HepG2 (cell line): ENCODE measurements around the gene DUSP5. TPM values are rescaled to one million over a fixed set of nuclear protein-coding genes. Genes with fewer than 3 reads are reported as not detected.

ENCODE experiments used
- ATAC-seq: fragments of 200-7000 bp; cut with Tn5 transposase; 3 replicates; pipeline ENCODE4 v1.9.1; 2020; ENCODE audit warnings: mild to moderate bottlenecking, moderate library complexity
- BruUV-seq: library from RNA; stranded (reverse); fragments of 400-500 nt; replicated peaks from 2 replicates; lab custom pipeline; 2021; lab: Mats Ljungman, UMichigan
- CTCF ChIA-PET: fragments of 300-600 bp; formaldehyde crosslinking; extraction: SDS; loops from one replicate; lab custom pipeline; 2021; ENCODE audit warnings: low total read pairs, inconsistent platforms, low intra/inter-chr PET ratio; lab: Yijun Ruan, JAX
- POLR2A ChIA-PET: fragments of 350-600 bp; sonication (Branson Sonifier 250); formaldehyde crosslinking; loops from one replicate; lab custom pipeline; 2020; ENCODE audit warnings: antibody characterized with exemption, inconsistent platforms; lab: Yijun Ruan, JAX
- DNase-seq: peaks from one replicate; pipeline ENCODE4 v3.0.0-alpha.2; 2015; ENCODE audit warnings: low spot score
- FAIRE-seq: peaks from 3 replicates; lab custom pipeline; 2011; peaks lifted over from hg19 to GRCh38; lab: Jason Lieb, UNC
- H2AFZ ChIP-seq: one replicate; pipeline ENCODE4 v1.6.1; 2011; ENCODE audit warnings: low read length, inconsistent platforms
- H3K27ac ChIP-seq: fragments of 300-600 bp; 3 replicates; pipeline ENCODE4 v1.8.0; 2011; ENCODE audit warnings: mixed run types, mild to moderate bottlenecking, mixed read lengths, low read length, inconsistent platforms; ENCODE audit not compliant: insufficient read depth; ENCODE audit errors: extremely low read length
- H3K27me3 ChIP-seq, 2 experiments: fragments of 200-600 bp in 1 of 2; 2 replicates in 1 of 2; 3 replicates in 1 of 2; pipeline versions ENCODE4 v1.6.0 to v1.8.0; 2011; ENCODE audit warnings: low read length in 2 of 2, mild to moderate bottlenecking in 2 of 2, moderate library complexity in 2 of 2, inconsistent platforms in 1 of 2; ENCODE audit not compliant: insufficient read depth in 2 of 2, control insufficient read depth in 1 of 2
- H3K36me3 ChIP-seq, 2 experiments: fragments of 200-600 bp in 1 of 2; replicated peaks in 1 of 2; 2 replicates in 1 of 2; 3 replicates in 1 of 2; pipeline versions ENCODE4 v1.5.1 to v1.8.0; 2011; ENCODE audit warnings: low read length in 2 of 2, inconsistent platforms in 1 of 2; ENCODE audit not compliant: insufficient read depth in 2 of 2, control insufficient read depth in 1 of 2
- H3K4me1 ChIP-seq: 2 replicates; pipeline ENCODE4 v1.5.1; 2012; ENCODE audit warnings: low read length, inconsistent platforms; ENCODE audit not compliant: insufficient read depth
- H3K4me2 ChIP-seq: 2 replicates; pipeline ENCODE4 v1.6.0; 2011; ENCODE audit warnings: low read depth, low read length, inconsistent platforms
- H3K4me3 ChIP-seq, 3 experiments: fragments of 200-600 bp in 1 of 3; sonication (generic), shearing (Covaris generic) in 1 of 3; replicated peaks in 1 of 3; 2 replicates each; pipeline ENCODE4 v1.5.1; 2011 to 2016; ENCODE audit warnings: low read length in 3 of 3, inconsistent platforms in 2 of 3, low read depth in 2 of 3, mild to moderate bottlenecking in 2 of 3, control low read depth in 1 of 3, mixed read lengths in 1 of 3; ENCODE audit not compliant: insufficient read depth in 1 of 3
- H3K79me2 ChIP-seq: one replicate; pipeline ENCODE4 v1.6.1; 2011; ENCODE audit warnings: low read length, inconsistent platforms; ENCODE audit not compliant: insufficient read depth
- H3K9ac ChIP-seq: 2 replicates; pipeline ENCODE4 v1.6.0; 2011; ENCODE audit warnings: mild to moderate bottlenecking, low read depth, low read length, inconsistent platforms; ENCODE audit not compliant: insufficient read depth
- H3K9me3 ChIP-seq: 2 replicates; pipeline ENCODE4 v1.5.1; 2012; ENCODE audit warnings: mild to moderate bottlenecking, low read length
- H4K20me1 ChIP-seq: 2 replicates; pipeline ENCODE4 v1.6.0; 2011; ENCODE audit warnings: inconsistent platforms, mild to moderate bottlenecking, low read length, moderate library complexity; ENCODE audit not compliant: insufficient read depth
- CSRNP2 ChIP-seq: sonication (generic); formaldehyde crosslinking; conservative IDR thresholded peaks from 2 replicates; pipeline ENCODE4 v1.8.0; 2022; ENCODE audit warnings: low read depth, missing genetic modification reagents
- HDAC6 ChIP-seq: fragments of 200-600 bp; sonication (generic); IDR thresholded peaks from 2 replicates; pipeline ENCODE4 v1.7.0; 2017; ENCODE audit warnings: mild to moderate bottlenecking, antibody characterized with exemption, low read length, low read depth
- IKZF1 ChIP-seq: fragments of 450-650 bp; IDR thresholded peaks from 2 replicates; pipeline ENCODE4 v1.7.1; 2016
- NR2C2 ChIP-seq: sonication (generic); formaldehyde crosslinking; IDR thresholded peaks from 2 replicates; pipeline ENCODE4 v1.4.0; 2020; ENCODE audit warnings: missing genetic modification reagents, mild to moderate bottlenecking, moderate library complexity, borderline replicate concordance
- RBM22 ChIP-seq: fragments of 200-400 bp; formaldehyde crosslinking; optimal IDR thresholded peaks from 2 replicates; pipeline ENCODE3; 2017; ENCODE audit warnings: mild to moderate bottlenecking, low read length, moderate library complexity
- SNAPC4 ChIP-seq: sonication (generic); formaldehyde crosslinking; IDR thresholded peaks from 2 replicates; pipeline ENCODE4 v1.4.0; 2020; ENCODE audit warnings: mild to moderate bottlenecking, missing genetic modification reagents
- ZNF577 ChIP-seq: sonication (generic); formaldehyde crosslinking; IDR thresholded peaks from 2 replicates; pipeline ENCODE4 v1.4.0; 2020; ENCODE audit warnings: mild to moderate bottlenecking, low read depth, missing genetic modification reagents, borderline replicate concordance
- WGBS: methylation state at CpG from one replicate; pipeline ENCODE4 v1.1.6; 2017; ENCODE audit warnings: low lambda C conversion rate; 5-methylcytosine and 5-hydroxymethylcytosine counted together
- in situ Hi-C: cut with HindIII; loops from 2 replicates; pipeline ENCODE4 v1.10.0; 2017; ENCODE audit warnings: low pct_unique_long_range_greater_than_20kb; ENCODE audit not compliant: extremely low pct_ligation_motif_present
- intact Hi-C: fragments of 100-400 bp; cut with micrococcal nuclease; formaldehyde crosslinking; loops from one replicate; pipeline ENCODE4 v1.10.0; 2022; ENCODE audit not compliant: unreplicated experiment
- polyA plus RNA-seq, 8 experiments: library from polyadenylated mRNA; depleted of rRNA in 3 of 8; stranded (reverse) in 7 of 8; unstranded in 1 of 8; fragments of >200 nt; fragmentation: Illumina TruSeq in 4 of 8; extraction: Trizol in 4 of 8; gene quantifications; 2 replicates each; pipeline versions ENCODE4 v1.2.1 to v1.2.3, GENCODE V29; 2011 to 2016; ENCODE audit warnings: low read depth in 4 of 8, missing spikeins in 1 of 8, mixed read lengths in 1 of 8; ENCODE audit not compliant: insufficient read depth in 1 of 8
- total RNA-seq, 5 experiments: library from RNA; depleted of rRNA; stranded (reverse); fragments of >200 nt; fragmentation: Illumina TruSeq; extraction: Trizol; gene quantifications; 2 replicates each; pipeline ENCODE4 v1.2.3, GENCODE V29; 2016; ENCODE audit warnings: low read depth in 1 of 5
- TF ChIP-seq, protein P1 (sequence below): sonication (generic); formaldehyde crosslinking; conservative IDR thresholded peaks from 2 replicates; pipeline ENCODE4 v1.4.0; 2020; ENCODE audit warnings: missing genetic modification reagents
- TF ChIP-seq, protein P2 (sequence below): IDR thresholded peaks from 2 replicates; pipeline ENCODE4 v1.6.1; 2016
- TF ChIP-seq, protein P3 (sequence below): sonication (generic); formaldehyde crosslinking; IDR thresholded peaks from 2 replicates; pipeline ENCODE4 v1.9.0; 2021; ENCODE audit warnings: missing genetic modification reagents, borderline replicate concordance

DUSP5 gene
- total and polyA plus RNA-seq, 2 of the 13 experiments (the other 11 are each of a cell fraction or from before 2014, with no cell fraction given), result 1.4 to 3.7 TPM

DNA sequence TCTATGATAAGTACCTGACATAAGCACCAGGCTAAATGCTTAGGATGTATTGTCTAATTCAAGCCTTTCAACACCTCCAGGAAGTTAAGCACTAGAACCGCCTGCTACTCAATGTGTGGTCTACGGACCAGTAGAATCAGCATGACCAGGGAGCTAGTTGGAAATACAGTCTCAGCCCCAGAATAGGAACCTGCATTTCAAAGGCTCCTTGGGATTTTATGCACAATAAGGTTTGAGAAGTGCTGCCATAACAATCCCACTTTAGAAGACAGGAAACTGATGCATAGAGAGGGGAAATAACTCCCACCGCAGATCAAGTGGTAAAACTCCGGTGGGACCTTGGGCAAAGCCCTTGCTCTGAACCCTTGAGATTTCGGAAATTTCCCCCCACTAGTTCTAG lies 8.8 kb upstream of the DUSP5 start (continued):
- TF ChIP-seq NR2C2 (no peak), CSRNP2 (CRISPR knock-in tag) (no peak)

- no TSS peak for BruUV-seq
- no peak for DNase-seq
- TF ChIP-seq, protein P1, sequence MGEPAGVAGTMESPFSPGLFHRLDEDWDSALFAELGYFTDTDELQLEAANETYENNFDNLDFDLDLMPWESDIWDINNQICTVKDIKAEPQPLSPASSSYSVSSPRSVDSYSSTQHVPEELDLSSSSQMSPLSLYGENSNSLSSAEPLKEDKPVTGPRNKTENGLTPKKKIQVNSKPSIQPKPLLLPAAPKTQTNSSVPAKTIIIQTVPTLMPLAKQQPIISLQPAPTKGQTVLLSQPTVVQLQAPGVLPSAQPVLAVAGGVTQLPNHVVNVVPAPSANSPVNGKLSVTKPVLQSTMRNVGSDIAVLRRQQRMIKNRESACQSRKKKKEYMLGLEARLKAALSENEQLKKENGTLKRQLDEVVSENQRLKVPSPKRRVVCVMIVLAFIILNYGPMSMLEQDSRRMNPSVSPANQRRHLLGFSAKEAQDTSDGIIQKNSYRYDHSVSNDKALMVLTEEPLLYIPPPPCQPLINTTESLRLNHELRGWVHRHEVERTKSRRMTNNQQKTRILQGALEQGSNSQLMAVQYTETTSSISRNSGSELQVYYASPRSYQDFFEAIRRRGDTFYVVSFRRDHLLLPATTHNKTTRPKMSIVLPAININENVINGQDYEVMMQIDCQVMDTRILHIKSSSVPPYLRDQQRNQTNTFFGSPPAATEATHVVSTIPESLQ, result no peak
- TF ChIP-seq, protein P2, sequence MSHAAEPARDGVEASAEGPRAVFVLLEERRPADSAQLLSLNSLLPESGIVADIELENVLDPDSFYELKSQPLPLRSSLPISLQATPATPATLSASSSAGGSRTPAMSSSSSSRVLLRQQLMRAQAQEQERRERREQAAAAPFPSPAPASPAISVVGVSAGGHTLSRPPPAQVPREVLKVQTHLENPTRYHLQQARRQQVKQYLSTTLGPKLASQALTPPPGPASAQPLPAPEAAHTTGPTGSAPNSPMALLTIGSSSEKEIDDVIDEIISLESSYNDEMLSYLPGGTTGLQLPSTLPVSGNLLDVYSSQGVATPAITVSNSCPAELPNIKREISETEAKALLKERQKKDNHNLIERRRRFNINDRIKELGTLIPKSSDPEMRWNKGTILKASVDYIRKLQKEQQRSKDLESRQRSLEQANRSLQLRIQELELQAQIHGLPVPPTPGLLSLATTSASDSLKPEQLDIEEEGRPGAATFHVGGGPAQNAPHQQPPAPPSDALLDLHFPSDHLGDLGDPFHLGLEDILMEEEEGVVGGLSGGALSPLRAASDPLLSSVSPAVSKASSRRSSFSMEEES (CRISPR knock-in tag), result no peak
- TF ChIP-seq SNAPC4 (no peak), ZNF577 (CRISPR knock-in tag) (no peak), IKZF1 (no peak), RBM22 (no peak), HDAC6 (no peak)
- TF ChIP-seq, protein P3, sequence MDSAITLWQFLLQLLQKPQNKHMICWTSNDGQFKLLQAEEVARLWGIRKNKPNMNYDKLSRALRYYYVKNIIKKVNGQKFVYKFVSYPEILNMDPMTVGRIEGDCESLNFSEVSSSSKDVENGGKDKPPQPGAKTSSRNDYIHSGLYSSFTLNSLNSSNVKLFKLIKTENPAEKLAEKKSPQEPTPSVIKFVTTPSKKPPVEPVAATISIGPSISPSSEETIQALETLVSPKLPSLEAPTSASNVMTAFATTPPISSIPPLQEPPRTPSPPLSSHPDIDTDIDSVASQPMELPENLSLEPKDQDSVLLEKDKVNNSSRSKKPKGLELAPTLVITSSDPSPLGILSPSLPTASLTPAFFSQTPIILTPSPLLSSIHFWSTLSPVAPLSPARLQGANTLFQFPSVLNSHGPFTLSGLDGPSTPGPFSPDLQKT, result no peak
Observed at GRCh38 chr10:110490640-110491039, 7.1 kb upstream of the DUSP5 start.

More at GRCh38 chr10:110490640-110491039, 7.1 kb upstream of the DUSP5 start:
- POLR2A ChIA-PET, result no interaction called here
- FAIRE-seq, result no peak
- in situ Hi-C loops (no loop called here), intact Hi-C loops (no loop called here)
- no peak for ATAC-seq
- H3K36me3 ChIP-seq, result no peaks in the 10 kb centered on the region
- H3K79me2 ChIP-seq, result no peaks in the 10 kb centered on the region
- no peak overlapping the region for H3K4me3 ChIP-seq
- H3K27me3 ChIP-seq, result peaks cover 2 to 9% of the 10 kb centered on the region in 2 experiments; a peak in 1 of 5 replicates
- H3K4me2 ChIP-seq, result no peak overlapping the region
- CTCF ChIA-PET, result no interaction called here
- H3K27ac ChIP-seq, result no peak overlapping the region
- no peak overlapping the region for H2AFZ ChIP-seq
- H3K9ac ChIP-seq, result no peak overlapping the region
- WGBS, result 50% methylated on average over 4 of the region's 4 CpGs
- no peaks in the 10 kb centered on the region for H3K9me3 ChIP-seq
- peaks cover 16% of the 10 kb centered on the region for H3K4me1 ChIP-seq
- no peaks in the 10 kb centered on the region for H4K20me1 ChIP-seq
